NCI-H2107 treated with DMSO at 0.1 percent for 48 hours (cell line): ENCODE data around the gene MID1.

Experiments used
- DNase-seq: peaks from one replicate; lab custom pipeline; 2025; ENCODE audit not compliant: unreplicated experiment; lab: John Stamatoyannopoulos, UW

Gene MID1

DNA sequence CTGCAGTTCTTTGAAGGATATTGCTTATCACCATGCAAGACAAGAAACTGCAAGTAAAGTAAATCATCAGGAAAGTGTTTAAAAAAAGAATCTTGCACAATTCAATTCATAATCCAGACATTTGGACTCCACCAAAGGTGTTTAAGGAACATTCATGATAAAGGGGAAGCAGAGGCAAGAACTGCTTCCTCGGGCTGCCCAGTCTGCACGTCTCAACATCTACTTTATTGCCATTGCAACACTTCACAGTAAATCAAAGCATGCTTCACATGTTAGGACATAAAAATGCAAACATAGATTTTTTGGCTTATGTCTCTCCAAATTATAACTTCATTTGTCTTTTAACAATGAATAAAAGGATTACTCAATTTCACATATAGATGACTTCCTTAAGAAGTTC, 42.5 kb downstream of the MID1 start:
- no peak for DNase-seq

DNA sequence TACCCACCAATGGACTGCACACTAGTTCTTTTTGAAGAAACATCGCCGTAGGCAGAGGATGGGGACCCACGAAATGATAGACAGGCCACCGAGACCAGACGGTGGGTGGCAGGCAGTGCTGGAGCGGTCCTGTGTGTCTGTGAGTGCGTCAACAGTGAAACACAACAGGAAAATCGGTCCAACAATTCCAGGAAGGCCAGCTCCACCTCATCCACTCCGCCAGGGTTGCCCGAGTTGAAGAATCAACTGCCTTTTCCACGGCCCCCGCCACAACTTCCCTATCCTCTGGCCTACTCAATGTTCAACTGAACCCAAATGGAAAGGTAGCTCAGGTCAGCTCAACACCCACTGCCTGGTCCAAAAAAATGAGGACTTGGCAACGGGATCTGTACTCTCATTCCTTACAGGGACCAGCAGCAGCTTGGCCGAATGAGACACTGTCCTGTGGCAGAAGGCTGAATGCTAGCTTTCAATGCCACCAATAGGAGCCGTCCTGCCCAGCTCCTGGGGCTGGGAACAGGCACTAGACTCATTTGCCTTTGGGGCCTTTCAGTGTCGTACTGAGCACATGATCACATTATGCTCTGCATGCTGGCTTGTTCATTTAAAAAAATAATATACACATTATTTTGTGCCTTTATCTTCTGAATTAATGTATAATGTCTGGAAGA, 43.5 kb downstream of the MID1 start:
- DNase-seq = no peak

DNA sequence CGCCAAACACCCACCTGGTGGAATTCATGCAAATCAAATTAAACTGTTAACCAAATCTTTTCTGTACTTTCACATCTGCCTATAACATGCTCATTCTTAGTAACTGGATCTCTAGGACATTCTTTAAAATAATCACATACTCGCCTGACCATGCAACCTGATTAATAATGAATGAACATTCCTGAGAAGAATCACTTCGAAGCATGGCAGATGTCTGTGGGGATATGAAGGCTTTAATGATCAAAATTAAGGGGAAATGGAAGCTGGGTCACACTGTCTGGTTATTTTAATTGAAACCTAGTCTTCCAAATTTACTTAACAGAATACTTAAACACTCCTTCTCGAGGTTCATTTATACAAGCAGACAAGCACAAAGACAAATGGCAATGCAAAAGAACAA, 44.2 kb downstream of the MID1 start:
- DNase-seq = no peak

DNA sequence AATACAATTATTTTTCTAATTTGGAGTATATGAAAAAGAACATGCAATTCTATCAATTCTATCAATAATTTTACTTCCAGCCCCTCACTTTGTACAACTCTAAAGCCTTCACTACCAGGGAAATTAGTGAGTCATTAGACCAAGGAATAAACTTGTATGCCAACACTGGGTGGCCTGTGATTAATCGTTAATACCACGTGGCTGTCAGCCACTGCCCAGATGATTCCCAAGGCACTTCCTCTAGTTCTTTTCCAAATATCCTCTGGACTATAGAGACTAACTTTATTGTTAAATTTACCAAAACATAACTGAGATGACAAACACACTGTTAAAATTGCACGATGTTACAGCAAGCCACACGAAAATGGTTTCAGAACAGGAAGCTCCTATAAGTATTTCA, 45.7 kb downstream of the MID1 start:
- no peak for DNase-seq

DNA sequence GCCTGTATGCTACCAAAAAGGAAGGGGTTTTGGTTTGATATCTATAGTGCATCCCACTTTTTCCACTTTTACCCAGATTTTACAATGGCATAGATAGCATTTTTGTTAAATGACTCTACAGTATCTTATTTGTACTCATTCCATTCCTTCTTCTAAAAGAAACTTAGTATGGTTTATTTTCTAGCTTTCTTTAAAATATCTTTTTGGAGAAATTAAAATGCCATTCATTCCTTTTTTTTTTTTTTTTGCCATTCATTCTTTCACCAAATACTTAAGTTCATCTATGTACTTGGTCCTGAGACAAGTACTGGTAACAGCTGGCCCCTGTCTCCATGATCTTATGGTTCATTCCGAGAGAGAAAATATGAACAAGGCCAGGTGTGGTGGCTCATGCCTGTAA, 49.1 kb downstream of the MID1 start:
- DNase-seq = no peak

DNA sequence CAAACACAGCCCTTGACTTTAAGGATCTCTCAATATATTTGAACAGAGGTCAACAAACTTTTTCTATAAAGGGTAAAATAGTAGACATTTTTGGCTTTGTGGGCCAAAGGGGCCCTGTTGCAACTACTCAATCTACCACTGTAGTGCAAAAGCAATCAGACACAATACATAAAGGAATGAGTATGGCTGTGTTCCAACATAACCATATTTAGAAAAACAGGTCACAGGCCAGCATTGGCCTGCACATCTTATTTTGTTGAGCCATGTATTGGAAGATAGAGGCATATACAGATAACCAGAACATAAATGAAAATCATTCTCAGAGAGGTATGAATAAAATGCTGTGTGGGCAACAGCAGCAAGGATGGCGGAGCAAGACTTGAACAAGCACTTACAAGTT, 49.8 kb downstream of the MID1 start:
- no peak for DNase-seq

DNA sequence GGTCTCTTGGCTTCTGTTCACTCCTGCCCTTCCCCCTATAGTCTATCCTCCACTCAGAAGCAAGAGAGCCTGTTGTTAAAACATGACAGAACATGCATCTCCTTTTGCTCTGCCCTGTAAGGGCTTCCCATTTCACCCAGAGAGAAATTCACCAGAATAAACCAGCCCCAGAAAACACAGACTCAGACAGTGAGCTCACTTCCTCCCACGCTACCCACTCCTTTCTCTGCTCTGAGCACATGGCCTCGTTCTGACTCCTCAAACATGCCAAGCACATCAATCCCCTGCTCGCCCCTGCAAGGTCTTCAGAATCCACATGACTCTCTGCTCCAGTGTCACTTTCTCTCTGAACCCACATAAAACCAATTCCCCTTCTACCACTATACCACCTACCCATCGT, 50.4 kb downstream of the MID1 start:
- no peak for DNase-seq

DNA sequence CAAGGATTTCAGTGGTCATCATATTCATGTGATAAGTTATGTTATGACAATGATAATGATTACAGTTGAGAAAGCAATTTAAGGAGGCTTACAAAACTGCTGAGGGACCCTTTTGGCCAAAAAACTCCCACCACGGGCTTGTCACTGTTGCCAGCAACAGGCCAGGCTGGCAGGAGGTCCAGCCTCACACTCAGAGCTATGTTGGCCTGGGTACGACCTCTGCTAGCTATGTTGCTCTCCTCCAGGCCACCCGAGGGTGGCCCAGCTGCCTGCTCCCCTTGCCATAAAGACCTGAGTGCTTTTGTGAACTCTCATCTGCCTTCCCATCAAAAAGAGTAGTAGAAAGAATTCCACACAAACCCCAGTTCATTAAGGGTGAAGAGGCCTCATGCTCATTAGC, 52.0 kb downstream of the MID1 start:
- DNase-seq = no peak

DNA sequence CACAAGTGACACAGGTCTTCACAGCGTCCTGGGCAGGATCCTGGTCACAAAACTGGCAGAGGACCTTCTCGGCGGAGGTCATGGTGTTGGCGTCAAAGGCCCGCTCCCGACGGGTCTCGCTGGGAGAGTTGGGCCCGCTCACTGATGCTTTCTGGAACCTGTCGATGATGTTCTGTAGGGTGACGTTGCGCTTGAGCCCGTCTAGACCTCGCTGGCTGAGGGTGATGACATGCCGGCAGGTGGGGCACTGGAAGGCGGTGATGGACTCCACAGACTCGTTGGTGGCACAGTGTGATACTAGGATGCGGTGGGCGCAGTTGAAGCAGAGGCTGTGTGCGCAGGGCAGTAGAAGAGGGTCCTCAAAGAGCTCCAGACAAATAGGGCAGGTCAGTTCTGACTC, 53.2 kb downstream of the MID1 start:
- DNase-seq = no peak

DNA sequence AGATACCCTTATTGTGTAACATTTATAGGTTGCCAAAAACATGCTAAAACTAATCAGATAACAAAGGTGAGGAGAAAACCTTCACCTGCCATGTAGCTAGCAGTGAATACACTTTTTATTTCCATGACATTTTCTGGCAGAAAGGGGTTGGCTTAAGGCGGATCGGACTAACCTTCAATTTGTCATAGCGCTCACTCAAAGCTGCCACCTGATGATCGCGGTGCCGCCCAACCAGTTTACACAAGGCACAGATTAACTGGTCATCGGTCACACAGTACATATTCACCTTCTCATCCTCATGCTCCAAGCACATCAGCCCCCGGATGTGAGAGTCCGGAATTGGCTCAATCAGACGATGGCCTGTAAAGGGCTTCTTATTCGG, 53.7 kb downstream of the MID1 start:
- DNase-seq = no peak

DNA sequence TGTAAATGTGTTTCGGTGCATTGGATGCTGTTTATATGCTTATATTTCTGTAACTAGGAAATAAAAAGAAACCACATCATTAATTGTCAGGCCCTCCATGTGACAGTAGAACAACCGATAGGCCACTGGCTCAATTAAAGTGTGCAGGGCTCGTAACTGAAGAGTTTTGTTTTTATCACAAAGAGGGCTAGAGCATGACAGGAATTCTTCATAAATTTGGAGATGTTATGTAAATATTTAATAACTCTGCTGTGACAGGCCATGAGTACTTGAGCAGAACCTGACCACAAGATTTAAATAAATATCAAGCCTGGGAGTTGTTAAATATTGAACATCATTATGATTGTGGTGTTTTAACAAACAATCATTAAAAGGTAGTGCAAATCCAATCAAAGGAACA, 55.9 kb downstream of the MID1 start:
- DNase-seq = peak; percentile 8

DNA sequence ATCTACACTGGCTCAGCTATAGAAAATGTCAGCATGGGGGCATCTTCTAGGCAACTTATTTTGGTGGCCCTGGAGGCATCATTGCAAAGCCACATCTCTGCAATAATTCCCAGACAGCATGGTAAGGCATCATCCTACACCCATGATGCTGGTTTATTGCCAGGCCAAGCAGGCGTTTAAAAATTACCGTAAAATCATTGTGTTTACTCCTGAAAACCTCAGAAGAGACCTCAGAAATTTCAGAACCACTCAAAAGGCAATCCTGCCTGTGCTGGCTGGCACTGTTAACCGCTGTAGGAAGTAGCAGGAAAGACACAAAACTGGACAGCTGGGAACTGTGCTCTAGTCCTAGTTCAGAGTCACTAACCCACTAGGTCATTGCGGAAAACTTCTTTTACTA, 63.2 kb downstream of the MID1 start:
- DNase-seq = no peak

DNA sequence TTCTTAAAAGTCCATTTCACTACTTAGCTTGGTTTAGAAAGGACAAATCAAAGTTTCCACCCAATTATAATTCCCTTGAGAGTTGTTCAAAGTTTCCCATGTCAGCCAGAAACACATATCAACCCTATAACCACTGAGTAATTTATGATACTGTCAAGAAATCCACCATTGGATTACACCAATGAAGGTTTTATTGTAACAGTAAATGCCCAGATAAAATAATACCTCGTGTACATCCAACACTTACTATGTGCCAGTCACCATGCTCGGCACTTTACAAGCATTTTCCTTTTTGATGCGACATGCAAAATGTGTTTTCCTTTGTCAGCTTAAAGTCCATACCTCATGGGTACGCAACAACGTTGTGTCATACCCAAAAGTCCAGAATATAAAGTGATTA, 64.0 kb downstream of the MID1 start:
- DNase-seq = no peak

DNA sequence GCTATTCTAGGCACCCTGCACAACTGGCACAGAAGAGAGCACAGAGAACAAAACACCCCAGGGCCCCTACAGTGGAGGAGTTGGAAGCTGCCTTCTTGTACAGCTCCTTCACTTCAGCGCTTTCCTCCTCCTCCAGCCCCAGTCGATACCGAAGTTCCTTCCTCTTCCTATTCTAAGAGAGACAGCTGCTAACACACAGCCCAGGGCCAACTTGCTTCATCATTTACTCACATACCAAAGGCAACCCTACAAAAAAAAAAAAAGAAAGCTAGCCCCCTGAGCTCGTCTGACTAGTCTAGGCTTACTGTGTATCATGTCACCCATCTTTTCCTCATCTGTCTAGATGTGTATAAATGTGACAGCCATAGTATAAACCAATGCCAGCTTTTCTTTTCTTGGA, 64.5 kb downstream of the MID1 start:
- DNase-seq = no peak

DNA sequence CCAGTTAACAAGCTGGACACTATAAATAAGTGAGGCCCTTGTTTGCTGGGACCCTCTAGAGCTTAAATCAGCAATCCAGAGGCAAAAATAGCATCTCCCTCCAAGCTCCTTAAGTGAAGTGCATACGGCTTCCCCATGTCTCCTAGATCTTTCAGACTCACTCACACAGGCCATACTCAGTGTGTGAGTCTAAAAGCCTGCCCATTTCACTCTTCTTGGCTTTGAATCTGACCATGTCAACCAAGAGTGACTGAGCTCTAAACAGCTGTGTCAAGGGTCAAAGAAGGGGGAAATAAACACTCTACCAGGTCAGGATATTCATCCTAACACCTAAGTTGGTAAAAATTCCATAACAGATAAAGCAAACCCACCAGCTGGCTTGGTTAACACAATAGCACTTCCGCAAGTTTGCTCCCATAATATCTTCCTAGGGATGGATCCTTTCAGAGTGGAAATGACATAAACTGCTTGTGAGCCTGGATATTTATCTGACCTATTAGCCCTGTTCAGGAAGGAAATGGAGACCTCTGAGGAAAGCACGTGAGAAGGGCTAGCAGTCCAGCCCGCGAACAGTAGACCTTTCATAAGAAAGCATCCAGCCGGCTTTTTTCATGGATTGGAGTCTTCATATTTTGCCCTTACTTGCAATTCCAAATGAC, 65.6 kb downstream of the MID1 start:
- DNase-seq = no peak

DNA sequence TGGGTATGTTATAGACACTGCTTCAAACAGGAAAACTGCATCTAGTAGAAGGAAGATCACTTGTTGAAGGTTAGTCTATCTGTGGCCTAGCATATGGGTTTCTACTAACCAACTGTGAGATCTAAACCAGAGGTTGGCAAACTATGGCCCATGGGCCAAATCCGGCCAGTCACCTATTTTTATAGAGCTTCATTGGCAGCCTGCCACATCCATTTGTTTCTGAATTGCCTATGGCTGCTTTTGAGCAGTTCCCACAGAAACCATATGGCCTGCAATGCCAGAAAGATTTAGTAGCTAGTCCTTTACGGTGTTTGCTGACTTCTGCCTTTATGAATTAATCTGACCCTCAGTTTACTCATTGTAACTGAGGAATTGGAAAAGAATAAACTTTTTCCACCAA, 71.1 kb downstream of the MID1 start:
- no peak for DNase-seq

DNA sequence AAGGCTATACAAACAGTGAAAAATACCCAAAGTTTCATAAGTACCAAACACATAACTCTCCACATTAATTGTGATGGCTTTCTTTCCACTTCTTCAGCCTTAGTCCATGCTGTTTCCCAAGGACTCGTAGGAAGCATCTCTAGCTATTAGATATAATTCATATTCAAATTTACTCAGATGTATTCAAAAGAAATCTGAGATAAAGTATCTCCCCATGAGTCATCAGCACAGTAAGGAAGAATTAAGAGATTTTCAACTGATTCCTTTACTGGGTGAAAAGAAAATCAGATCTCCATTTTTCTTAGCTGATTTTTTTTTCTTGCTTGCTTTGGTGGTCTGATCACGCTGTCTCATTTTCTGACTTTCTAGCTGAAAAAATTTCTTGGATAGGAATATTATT, 71.7 kb downstream of the MID1 start:
- no peak for DNase-seq

DNA sequence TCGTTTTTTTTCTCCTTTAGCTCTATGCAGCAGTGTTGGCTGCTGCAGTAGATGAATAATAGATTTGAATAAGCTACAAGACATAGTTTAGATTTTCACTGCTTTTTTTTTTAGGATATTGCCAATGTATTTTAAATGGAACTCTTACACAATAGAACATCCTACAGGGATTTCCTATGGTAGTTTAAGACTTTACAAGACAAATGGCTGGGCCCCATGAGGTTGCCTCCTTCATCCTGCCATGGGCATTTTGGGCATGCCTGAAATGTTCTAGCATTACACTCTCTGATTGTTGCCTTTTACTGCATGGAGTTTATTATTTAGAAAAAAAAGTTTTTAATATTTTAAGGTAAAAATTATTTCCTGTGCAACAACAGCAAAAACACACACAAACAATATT, 74.5 kb downstream of the MID1 start:
- DNase-seq = no peak

DNA sequence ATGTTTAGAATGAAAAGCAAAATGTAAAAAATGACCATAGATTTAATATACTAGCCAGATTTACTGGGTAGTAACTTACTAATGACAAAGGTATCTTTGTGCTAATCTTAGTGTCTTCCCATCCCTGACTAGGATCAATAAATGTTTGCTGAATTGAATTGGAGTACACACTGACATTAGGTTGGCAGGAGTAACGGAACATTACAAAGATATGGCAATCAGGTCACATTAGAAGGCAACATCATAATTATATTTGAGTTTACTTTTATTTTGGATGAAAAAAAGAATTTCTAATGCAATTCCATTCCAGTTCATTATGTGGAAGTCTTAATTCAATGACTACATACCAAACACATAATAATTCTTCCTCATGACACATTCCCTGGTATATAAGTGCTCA, 77.8 kb downstream of the MID1 start:
- no peak for DNase-seq

DNA sequence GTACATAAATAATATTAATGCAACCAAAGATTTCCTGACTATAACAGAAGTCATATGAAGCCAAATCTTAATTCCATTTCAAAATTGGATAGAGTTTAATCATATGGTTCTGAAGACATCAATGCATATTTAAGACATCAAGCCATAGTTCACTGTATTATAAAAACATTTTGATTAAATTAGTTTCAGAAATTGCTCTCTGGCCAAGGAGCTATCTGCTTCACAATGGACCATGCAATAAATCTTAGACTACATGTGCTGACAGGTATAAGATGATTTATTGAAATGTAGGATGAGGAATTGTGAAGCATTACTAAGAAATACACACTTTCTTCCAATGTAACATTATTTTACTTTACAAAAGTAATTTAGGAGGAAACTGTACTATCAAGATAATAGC, 81.6 kb downstream of the MID1 start:
- DNase-seq = no peak

DNA sequence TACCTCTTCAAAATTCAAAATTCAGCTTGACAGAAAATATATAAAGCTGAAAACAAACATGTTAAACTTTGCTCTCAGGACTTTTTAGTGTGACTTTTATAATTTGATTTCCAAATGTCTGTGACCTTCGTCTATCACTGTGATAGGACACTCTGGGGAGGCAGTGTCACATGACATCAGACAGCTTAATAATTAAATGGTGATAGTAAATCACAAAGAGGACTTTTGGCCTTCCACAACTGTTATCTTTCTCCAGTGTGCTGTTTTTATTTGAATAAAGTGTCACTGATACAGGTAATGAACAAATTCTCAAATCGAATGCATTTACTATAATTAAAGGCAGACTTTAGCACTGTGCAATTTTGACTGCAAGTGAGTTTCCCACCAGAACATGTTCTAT, 83.1 kb downstream of the MID1 start:
- DNase-seq = no peak

DNA sequence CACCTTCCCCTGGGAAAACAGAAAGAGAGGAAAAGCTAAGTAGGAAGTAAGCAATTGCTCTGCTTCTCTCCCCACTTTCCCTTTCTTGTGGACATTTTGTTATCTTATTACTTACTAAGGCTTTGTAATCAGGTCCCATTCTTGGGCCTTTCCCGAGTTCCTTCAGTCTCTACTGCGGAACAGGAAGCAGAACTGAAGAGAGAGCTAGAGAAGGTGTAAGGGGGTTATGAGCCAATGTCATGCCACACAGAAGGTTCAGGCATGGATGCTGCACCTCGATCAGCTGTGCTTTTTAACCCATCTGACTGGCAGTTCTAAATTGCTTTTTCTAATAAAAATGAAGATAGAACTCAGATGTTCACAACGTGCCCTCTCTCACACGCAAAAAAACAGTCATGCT, 83.6 kb downstream of the MID1 start:
- no peak for DNase-seq

DNA sequence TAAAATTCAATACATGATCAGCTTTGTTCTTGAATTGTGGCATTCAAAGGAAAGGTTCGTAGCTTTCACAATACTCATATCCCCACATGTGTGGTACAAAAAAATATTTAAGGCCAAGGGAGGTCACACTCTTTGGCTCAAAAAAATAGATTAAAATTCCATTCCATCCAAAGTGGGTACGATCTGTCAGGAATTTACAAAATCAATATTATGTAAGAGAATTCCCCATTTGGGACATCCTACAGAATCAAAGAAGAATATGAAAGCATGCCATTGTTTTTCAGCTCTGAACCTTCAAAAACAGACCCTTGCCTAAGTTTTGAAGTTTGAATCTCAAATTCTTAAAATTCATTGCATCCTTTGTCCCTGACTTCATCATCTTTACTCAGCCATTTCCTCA, 85.8 kb downstream of the MID1 start:
- DNase-seq = no peak
